ENCODE results near the gene PGAP1. TPM values are rescaled to one million over a fixed set of nuclear protein-coding genes. Genes with fewer than 3 reads are reported as not detected.

The PGAP1 gene
- total and polyA plus RNA-seq, 2 of the 8 experiments (the other 6 are each of a cell fraction or from before 2014, with no cell fraction given) = 8.3 to 24.1 TPM

DNA sequence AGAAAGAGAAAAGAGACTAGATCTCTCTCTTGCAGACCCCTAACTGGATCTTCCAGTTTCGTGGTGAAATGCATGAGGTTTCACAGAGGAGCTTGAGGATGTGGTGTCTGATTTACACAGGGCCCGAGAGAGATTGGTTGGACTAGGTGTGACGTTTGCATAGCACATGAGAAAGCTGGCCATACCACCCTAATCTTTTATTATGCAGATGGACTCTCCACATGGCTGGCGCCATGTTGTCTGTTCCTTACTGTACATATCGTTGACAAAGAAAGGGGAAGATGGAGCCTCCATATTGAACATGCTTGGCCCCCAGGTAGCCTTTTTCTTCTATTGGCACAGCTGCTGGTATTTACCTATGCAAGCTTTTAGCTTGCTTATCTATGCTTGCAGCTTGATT lies 27.5 kb upstream of the PGAP1 start:
- peak; percentile 28 for FAIRE-seq
- H3K56ac ChIP-seq (replicated peaks; ENCODE audit: insufficient read length, low read depth, low read length) = no peak overlapping the region
- H2BK15ac ChIP-seq (ENCODE audit: low read length) = no peak overlapping the region
- no peak overlapping the region; the same call in 1 of the 2 replicates for H2AFZ ChIP-seq (ENCODE audit: low read length)
- ChIA-PET POLR2A (ENCODE audit: partially characterized antibody) (no interaction called here), CTCF (ENCODE audit: partially characterized antibody) (interaction anchor here (0.6 to 2.1 kb wide), 6 partner anchors 10 to 1719 kb away, joined by 3 to 6 read pairs (median 4); no protein-coding TSS in a partner anchor)
- no peak overlapping the region for H3K4me2 ChIP-seq (ENCODE audit: insufficient read depth in 1 of 2, low read depth in 2 of 2, low read length in 2 of 2)
- H4K5ac ChIP-seq (ENCODE audit: insufficient read length, low read depth, low read length) = no peak overlapping the region
- no peak overlapping the region for H4K91ac ChIP-seq (replicated peaks; ENCODE audit: insufficient read length, low read length)
- DNase-seq (ENCODE audit: low read depth in 1 of 2, low spot score in 2 of 2) = no peak
- no peaks in the 10 kb centered on the region for H3K79me2 ChIP-seq (ENCODE audit: control insufficient read depth in 1 of 2, insufficient read depth in 2 of 2, low read length in 2 of 2)
- no peak overlapping the region for H3K27ac ChIP-seq (ENCODE audit: low read depth, low read length)
- no peak overlapping the region for H3K9ac ChIP-seq (replicated peaks in 1 of 4; ENCODE audit: extremely low read depth in 1 of 4, low read depth in 3 of 4, low read length in 3 of 4)
- H2BK12ac ChIP-seq (ENCODE audit: low read depth, low read length) = no peak overlapping the region
- H3K27me3 ChIP-seq (replicated peaks in 1 of 4; ENCODE audit: control insufficient read depth in 3 of 4, extremely low read depth in 1 of 4, insufficient read depth in 3 of 4, low read length in 3 of 4) = no peaks in the 10 kb centered on the region
- 90% methylated on average over 5 of the region's 5 CpGs; no CpG with 5 or more reads in 1 of the 2 experiments for WGBS, 2 experiments (ENCODE audit: extremely low coverage in 1 of 2, insufficient coverage in 1 of 2, insufficient read length in 1 of 2, insufficient replicate concordance in 2 of 2, low coverage in 1 of 2, low lambda C conversion rate in 2 of 2, missing lambda C conversion rate in 1 of 2)
- no peaks in the 10 kb centered on the region for H3K23me2 ChIP-seq (ENCODE audit: low read depth, low read length)
- H3K4me3 ChIP-seq (ENCODE audit: extremely low read depth in 1 of 4, insufficient read depth in 2 of 4, low read depth in 3 of 4, low read length in 4 of 4) = no peak overlapping the region
- peaks cover 2 to 12% (median 7%) of the 10 kb centered on the region in 4 experiments; a peak in 3 of 7 replicates for H3K4me1 ChIP-seq (replicated peaks in 1 of 4; ENCODE audit: control insufficient read depth in 3 of 4, insufficient read depth in 4 of 4, low read length in 3 of 4)
- no peak overlapping the region for H3K23ac ChIP-seq (ENCODE audit: insufficient read length)
- no peaks in the 10 kb centered on the region for H3K36me3 ChIP-seq (ENCODE audit: control insufficient read depth in 2 of 4, insufficient read depth in 4 of 4, low read length in 3 of 4)
- no peak overlapping the region for H2AK5ac ChIP-seq (ENCODE audit: low read depth, low read length)
- no peaks in the 10 kb centered on the region for H4K20me1 ChIP-seq (replicated peaks in 1 of 2; ENCODE audit: control insufficient read depth in 1 of 2, insufficient read depth in 2 of 2, low read length in 2 of 2)
- no peak overlapping the region for H2BK120ac ChIP-seq (replicated peaks; ENCODE audit: low read depth, low read length)
- TF ChIP-seq YY1 (IDR thresholded peaks at IDR 0.05; ENCODE audit: low read depth, low read length) (peak; percentile 56; the same call in 1 of the 2 replicates), KDM1A (IDR thresholded peaks at IDR 0.05; ENCODE audit: borderline replicate concordance, low read length) (no peak), MAX (IDR thresholded peaks at IDR 0.05) (peak; percentile 39; the same call in 1 of the 2 replicates)
- H3K18ac ChIP-seq (ENCODE audit: extremely low read depth, low read length) = no peak overlapping the region
- no peak overlapping the region for H3K4ac ChIP-seq (replicated peaks; ENCODE audit: insufficient read length, low read depth, low read length)
- H2BK20ac ChIP-seq (ENCODE audit: low read length) = no peak overlapping the region
- no peak overlapping the region for H2BK5ac ChIP-seq (ENCODE audit: low read depth, low read length)
- H3K14ac ChIP-seq (ENCODE audit: insufficient read length) = no peak overlapping the region
- H4K8ac ChIP-seq (ENCODE audit: extremely low read depth, insufficient read depth, low read length) = no peak overlapping the region
- no peaks in the 10 kb centered on the region for H3K79me1 ChIP-seq (ENCODE audit: low read depth, low read length)
- no peaks in the 10 kb centered on the region for H3K9me3 ChIP-seq (ENCODE audit: insufficient read depth in 2 of 2, low read depth in 1 of 2, low read length in 1 of 2)

Data from H1 (cell line).